Measurements from ENCODE around the gene RUFY3.
"Not testable (repeated sequence)": the region's sequence is repeated elsewhere in the genome, so short reads cannot be mapped to it uniquely, and the experiment has no call there.

Gene RUFY3

DNA sequence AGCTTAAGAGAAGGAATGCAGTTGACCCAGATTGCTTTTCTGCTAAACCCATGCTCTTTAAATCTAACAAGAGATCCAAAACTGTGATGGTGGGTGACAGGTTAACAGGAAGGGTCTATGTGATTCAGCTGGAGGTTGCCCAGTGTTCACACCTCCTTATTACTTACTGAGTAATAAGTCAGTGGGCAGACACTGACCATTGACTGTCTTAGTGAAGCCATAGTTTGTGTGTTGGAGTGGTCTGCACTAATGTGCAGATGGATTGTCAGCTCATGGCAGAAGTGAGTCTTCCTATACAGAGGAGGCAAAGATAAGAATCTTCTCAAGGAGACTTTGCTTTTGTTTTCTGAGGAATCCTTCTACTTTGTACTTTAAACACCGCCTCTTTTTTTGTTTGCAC is 15.2 kb upstream of the RUFY3 start:
- no peak for DNase-seq

DNA sequence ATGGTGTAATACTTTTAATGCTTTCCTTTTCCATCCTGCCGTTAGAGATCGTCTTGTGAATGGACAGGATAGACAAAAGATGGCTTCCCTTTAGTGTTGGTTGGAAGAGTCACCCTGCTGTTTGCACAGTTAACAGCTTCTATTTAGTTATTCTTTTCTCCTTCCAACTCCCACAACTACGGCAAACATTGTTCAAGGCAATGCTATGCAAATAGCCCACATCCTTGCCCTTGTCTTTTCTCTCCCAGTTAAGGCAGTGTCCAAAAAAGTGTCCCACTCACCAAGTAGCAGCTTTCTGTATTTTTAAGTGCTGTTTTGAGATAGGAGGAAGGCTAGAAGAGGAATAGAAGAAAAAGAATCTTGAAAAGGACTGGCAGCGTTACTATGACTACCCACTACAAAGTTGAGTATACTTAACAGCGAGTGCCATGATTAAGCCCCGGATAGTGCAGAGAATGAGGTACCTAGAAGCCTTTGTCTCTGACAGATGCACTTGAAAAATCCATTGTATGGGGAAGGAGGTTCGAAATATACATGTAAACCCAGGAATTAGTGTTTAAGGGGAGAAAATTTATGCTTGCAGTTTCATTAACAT is 12.1 kb upstream of the RUFY3 start:
- DNase-seq, result no peak

DNA sequence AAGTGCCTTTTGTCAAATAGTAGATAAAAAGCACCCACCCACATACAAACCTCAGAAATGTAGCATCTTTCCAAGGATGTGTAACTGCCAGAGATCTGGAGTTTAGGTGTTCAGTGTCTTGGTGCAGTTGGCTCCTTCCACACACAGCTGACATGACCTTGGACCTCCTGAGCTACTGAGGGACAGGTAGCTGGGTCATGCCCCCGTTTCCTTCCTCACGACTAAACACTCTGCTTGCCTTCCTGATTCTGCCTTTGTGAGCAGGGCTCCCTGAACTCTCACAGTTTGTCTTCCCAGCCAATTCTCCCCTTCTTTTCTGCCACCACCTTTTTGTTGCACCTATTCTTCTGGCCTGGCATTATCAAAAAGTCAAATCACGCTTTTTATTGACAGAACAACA is 10.2 kb upstream of the RUFY3 start:
- no peak for DNase-seq

DNA sequence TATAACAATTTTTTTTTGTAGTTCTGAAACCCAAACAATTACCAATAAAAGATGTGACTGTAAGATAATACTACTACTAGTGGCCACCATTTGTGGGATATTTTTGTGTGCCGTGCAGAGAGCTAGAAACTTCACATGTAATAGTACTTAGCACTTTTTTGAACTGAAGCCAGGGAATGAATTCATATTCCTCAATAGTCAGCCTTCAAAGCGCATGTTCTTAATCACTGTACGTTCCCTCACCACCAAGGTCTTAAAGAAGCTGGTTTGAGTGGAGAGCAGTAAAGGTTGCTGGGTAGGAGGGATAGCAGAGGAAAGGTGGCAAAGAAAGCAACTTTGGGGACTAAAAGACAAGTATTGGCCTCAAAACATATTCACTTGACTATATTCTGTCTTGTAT is 9.6 kb upstream of the RUFY3 start:
- no peak for DNase-seq

DNA sequence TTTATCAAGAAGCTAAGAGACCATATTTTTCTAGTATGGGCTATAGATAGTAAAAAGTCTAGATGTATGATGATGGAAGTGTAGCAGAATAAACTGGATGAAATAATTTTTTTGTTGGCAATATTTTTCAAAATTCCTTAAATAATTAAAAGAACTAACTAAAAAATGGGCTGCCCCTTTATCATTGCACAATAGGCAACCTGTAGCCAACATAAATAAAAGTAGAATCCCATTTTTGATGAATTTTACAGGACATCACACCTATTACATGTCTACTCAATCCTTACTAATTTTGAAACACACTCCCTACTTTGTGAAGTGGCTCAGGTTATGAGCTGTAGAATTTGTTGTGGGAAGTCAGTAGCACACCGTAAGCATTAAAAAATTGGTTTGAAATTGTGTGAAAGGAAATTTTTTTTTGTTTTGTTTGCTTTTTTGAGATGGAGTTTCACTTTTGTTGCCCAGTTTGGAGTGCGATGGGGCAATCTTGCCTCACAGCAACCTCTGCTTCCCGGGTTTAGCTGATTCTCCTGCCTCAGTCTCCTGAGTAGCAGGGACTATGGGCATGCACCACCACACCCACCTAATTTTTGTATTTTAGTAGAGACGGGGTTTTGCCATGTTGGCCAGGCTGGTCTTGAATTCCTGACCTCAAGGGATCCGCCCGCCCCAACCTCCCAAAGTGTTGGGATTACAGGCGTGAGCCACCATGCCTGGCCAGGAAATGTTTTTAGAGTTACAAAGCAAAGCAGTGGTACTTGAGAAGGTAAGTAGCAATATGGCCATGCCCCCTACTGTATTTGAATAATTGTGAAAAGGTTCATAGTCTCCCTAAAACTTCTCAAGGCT is 8.9 kb upstream of the RUFY3 start:
- DNase-seq, result no peak

DNA sequence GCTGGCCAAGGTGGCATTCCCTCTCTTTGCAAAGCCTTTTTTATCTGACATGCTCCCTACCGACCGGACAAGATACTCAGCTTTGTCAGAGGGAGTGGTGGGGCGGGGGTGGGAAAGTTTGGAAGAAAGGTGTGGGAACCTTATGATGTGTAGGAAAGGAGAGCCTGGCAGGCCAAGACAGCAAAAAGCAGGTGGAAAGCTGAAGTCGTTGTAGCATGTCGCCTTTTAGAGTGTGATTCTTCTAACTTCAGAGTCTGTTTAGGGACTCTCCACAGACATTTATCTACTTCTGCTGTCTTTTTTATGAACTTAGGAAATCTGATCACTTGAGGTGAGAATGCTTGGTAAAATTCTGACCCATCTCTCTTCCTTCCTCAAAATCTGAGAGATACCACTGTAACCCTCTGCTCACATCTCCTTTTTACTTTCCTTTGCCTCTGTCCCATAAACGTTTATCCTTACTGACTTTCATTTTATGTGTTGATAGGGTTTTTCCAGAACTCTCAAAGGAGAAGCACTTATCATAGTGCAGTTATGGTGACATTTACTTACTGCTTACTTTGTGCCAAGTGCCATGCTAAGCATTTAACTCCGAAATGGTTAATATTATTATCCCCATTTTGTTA is 8.2 kb upstream of the RUFY3 start:
- DNase-seq, result no peak

DNA sequence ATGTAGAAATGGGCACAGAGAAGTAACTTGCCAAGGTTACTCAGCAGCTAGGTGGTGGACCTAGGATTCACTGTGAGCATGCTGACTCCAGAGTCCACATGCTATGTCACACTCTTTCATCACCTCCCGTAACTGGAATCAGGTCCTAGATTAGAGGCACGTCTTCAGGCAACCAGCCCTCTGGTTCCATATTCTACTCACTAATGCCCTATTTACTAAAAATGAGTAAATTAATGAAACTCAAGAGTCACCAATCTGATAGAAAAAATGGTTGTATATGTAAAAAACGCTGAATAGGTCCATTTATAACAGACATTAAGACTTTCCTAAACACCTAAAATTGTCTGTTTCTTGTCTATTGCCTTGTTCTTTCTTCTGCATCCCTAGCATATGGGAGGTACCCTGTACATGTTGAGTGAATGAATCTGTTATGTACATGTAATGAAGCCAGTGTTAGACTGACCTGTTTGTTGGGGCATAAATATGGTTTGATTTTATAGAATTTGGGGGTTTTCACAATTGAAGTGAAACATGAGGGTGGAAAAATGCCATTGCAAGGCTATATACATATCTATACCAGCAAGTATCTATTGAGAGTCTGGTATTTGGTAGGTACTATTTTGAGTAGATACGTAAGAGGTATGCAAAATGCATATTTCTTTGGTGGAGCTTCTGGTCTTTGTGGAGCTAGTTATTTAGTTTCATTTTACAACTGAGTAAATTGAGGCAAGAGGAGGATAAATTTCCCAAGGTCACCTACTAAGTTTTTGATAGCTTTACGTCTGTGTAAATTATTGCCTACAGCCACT is 7.5 kb upstream of the RUFY3 start:
- no peak for DNase-seq

DNA sequence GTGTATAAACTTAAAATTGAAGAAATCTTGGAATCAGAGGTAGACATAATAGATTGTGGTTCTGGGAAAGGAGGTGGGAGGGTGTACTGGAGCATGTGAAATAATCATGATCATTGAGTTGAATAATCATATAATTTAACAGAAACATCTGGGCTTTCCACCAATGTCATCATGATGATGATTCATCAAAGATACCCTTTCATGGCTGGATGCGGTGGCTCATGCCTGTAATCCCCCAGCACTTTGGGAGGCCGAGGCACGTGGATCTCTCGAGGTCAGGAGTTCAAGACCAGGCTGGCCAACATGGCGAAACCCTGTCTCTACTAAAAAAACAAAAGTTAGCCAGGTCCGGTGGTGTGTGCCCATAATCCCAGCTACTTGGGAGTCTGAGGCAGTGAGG is 6.7 kb upstream of the RUFY3 start:
- no peak for DNase-seq

DNA sequence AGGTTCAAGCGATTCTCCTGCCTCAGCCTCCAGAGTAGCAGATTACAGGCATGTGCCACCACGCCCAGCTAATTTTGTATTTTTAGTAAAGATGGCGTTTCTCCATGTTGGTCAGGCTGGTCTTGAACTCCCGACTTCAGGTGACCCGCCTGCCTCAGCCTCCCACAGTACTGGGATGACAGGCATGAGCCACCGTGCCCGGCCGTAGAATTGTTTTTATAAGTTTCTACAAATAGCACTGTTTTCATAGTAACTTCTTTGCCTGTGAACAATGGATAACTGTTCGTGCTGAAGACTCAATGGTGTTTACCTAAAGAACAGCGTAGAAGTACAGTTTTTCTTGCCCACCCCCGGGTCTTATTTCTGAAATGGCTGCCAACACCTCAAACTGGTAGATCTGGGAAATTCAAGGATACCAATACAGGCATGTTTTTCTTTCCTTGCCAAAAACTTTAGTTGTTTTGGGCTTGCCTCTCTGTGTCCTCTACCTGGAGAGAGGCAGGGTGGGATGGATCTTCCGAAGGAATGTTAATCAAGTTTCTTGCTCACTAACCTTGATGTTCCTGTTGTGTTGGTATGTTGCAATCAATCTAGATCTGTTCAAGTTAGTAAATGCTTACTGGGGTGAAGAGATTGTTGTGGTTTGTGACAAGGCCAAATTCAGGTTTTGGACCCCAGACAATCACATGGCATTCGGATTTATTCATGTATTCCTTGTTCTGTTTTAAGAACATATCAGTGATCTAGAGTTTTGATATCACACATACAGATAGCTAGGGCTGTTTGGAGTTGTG is 2.8 kb upstream of the RUFY3 start:
- no peak for DNase-seq

DNA sequence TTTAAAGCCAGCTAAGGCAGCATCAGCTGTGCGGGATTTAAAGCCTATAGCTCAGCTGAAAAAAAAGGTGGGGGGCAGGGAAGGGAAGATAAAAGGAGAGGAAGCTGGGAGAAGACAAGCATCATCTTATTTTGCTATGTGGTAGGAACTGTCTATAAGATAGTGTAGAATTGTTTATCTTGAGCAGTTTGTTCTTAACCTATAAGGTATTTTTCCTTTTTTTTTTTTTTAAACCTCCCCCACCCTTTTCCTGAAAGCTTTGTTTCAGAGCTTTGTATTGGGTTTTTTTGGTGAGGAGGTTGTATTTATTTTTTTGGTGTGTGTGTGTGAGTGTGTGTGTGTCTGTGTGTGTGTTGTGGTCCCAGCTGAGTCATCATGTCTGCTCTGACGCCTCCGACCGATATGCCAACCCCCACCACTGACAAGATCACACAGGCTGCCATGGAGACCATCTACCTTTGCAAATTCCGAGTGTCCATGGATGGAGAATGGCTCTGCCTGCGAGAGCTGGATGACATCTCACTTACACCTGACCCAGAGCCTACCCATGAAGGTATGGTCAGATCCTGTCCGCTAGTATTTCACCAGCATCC is 531 bp downstream of the RUFY3 start:
- DNase-seq, result no peak

DNA sequence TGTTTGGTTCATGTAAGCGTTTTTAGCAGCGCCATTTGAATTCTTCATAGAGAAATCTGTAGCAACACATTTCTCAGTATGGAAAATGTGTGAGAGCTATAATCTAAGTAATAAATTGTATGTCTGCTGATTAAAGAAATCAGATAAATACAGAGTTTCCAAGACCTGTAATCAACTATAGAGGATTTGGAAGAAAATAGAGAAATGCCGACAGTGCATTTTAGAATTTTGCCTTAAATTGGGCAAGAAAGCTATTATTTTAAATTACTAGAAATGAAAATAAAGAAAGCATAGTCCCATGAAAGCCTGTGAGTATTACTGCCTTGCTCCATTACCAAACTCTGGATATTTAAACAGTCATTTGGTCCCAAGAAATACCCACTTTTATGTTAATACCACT is 2.7 kb downstream of the RUFY3 start:
- DNase-seq, result no peak

DNA sequence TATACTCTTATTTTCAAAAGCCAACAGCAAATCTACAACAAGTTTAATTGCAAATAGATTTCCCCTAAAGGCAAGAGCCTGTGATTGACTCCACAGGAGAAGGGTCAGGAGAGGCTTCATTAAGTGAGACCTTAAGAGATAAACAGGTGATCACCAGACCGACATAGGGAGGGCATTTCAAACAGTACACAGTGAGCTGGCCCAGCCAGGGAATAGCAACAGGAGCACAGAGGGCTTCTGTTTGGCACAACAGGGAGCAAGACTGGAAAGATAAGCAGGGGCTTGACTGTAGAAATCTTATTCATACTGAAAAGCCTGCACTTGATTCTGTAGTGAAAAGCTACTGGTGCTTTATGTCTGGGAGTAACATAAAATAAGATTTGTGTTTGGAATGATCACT is 3.9 kb downstream of the RUFY3 start:
- DNase-seq, result no peak

DNA sequence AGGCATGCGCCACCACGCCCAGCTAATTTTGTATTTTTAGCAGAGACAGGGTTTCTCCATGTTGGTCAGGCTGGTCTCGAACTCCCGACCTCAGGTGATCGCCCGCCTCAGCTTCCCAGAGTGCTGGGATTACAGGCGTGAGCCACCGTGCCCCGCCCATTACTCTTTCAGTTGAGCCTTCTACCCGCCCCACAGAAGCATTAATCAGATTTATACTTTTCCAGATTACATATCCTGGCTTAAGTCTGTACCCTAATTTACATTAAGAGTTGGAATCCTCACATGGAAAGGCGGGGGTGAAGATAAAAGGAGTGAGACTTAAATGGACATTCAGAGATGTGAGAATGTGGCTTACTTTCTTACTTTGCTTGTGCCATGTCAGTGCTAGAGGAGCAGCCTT is 4.8 kb downstream of the RUFY3 start:
- DNase-seq, result not testable (repeated sequence)

DNA sequence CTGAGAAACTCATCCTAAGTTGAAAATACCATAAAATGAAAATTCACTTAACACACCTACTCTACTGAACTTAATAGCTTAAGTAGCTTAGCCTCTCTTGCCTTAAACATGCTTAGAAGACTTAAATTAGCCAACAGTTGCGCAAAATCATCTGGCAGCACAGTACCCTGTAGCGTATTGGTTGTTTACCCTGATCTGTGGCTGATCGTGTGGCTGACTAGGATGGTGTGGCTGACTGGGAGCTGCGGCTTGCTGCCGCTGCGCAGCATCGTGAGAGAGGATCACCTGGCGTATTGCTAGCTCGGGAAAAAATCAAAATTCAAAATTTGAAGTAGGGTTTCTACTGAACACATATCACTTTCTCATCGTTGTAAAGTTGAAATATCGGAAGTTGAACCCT is 6.3 kb downstream of the RUFY3 start:
- no peak for DNase-seq

DNA sequence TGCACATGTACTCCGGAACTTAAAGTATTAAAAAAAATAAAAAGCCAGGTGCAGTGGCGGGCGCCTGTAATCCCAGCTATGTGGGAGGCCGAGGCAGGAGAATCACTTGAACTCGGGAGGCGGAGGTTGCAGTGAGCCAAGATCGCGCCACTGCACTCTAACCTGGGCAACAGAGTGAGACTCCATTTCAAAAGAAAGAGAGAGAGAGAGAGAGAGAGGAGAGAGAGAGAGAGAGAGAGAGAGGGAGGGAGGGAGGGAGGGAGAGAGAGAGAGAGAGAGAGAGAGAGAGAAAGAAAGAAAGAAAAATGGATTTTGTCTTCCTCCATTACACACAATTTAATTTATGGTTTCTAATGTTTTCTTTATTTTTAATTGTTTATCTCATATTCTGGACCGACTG is 11.1 kb downstream of the RUFY3 start:
- not testable (repeated sequence) for DNase-seq

DNA sequence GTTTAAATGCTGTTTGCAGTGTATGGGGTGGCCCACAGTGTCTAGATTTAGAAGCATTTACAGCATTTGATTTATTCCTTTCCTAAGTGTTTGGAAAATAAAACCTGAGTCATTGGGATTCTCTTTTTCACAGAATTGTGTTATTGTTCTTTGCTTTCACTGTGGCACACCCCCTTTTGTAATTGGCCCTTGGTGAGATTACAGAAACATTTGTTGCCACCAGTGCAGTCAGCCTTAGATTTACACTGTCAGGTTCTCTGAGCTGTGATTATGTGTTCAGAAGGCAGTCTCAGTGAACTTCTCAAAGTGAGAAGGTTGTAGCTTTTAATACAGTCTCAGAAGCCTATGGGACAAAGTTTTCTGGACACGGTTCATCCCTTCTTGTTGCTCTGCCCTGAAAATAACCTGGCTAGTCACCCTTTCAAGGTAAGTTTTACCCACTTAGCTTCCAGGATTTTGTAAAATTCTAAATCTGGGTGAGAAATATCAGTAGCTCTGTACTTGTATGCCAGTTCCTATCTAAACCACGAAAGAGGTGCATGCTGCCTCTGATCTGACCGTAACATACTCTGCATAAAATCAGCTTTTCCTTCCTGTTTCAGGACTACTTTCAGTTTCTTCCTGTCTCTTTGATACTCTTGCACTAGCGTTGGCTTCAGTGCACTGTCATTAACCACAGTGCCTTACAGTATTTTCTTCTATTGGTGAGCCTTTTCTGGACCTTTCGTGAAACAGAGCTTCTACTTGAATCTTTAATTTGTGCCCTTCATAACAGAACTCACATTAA is 12.6 kb downstream of the RUFY3 start:
- no peak for DNase-seq

DNA sequence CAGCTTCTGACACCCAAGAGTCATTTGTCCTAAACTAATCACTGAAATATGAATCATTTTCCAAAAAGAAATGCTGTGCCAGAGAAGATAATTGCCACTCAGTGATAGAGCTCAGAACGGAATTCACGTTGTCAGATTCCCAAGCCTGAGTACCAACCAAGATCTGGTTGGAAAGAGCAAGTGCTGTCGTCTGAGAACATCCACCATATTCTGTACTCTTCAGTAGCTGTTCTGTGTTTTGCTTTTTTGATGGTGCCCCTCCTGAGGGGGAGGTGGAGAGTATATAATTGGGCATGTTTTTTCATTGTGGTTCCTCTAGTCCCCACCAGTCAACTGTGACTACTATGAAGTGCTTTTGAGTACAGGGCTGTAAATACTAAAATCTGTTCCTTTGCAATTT is 13.2 kb downstream of the RUFY3 start:
- no peak for DNase-seq

DNA sequence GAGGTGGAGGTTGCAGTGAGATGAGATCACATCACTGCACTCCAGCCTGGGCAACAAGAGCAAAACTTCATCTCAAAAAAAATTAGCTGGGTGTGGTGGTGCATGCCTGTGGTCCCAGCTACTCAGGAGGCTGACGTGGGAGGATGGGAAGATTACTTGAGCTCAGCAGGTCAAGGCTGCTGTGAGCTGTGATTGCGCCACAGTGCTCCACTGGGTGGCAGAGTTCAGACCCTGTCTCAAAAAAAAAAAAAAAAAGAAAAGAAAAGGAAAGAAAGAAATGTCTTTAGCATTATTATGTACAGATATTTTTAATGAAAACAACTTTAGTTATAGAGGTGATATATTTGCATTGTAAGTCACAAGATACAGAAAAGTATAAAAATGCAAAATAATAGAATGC is 14.2 kb downstream of the RUFY3 start:
- not testable (repeated sequence) for DNase-seq

DNA sequence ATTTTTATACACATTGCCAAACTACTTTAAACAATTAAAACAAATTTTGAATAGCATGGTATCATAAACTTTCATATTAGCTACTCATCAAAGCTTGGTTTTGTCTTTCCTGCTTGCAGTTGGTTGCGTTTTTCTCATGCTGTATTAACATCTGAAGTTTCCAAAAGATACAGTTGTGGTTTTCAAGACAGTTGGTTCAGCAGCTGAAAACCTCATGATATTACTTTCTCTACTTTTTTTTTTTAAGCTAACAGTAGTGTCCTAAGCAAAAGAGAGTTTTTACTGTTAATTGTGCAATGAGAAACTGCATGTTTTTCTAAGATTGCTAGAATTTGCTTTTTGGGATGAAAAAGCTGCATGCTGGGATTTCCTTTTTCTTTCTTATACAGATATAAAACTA is 15.2 kb downstream of the RUFY3 start:
- DNase-seq, result no peak

DNA sequence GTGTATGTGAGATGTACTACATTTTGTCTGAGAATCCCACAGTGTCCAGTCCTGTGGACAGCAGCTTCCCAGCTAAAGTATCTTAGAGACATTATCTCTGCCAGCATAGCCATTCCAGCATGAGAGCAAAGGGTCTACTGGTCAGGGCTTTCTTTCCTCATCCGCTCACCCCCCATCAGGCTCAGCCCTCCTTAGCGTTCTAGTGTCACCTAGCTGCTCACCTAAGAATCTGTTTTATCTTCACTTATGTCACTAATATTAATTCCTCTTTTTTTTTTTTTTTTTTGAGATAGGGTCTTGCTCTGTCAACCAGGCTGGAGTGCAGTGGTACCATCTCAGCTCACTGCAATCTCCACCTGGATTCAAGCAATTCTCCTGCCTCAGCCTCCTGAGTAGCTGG is 15.6 kb downstream of the RUFY3 start:
- no peak for DNase-seq

All from right forelimb (tissue), 1 donor.